ENCODE measurements around the gene PYGO2. TPM values are rescaled to one million over a fixed set of nuclear protein-coding genes. Genes with fewer than 3 reads are reported as not detected.

PYGO2 gene
- total RNA-seq, 1 donor from 2014 or later = 7.4 TPM

GRCh38 chr1:155000726-155001424, 39.3 kb upstream of the PYGO2 start:
- Histone ChIP-seq H3K4me3 (ENCODE audit: low read depth, low read length) (peak overlapping the region; percentile 96), H3K36me3 (ENCODE audit: control insufficient read depth, insufficient read depth, low read length) (peaks cover 8% of the 10 kb centered on the region), H3K27me3 (ENCODE audit: control insufficient read depth, insufficient read depth, low read length) (no peaks in the 10 kb centered on the region)
- DNase-seq (ENCODE audit: low read depth) = peak; percentile 80
- TF ChIP-seq CTCF (IDR thresholded peaks at IDR 0.05; ENCODE audit: insufficient read depth, low read length, severe bottlenecking) = peak; percentile 10
- no peak for FAIRE-seq

DNA sequence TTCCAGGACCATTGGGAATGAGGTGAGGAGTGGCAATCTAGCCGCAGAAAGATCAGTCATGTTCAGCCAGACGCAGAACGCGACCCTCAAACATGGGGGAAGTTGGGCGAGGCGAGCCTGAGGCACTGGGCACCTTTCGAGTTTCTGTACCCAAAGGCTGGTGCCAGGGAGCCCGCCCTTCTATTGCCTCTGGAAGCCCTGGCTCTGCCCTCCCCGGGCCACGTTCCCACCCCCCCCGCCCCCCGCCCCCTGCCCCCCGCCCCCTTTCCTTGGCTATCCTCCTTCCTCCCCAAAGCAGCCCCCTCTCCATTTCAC, 38.8 kb upstream of the PYGO2 start:
- Histone ChIP-seq H3K4me3 (ENCODE audit: low read depth, low read length) (peak overlapping the region; percentile 96), H3K27me3 (ENCODE audit: control insufficient read depth, insufficient read depth, low read length) (no peaks in the 10 kb centered on the region), H3K36me3 (ENCODE audit: control insufficient read depth, insufficient read depth, low read length) (peaks cover 6% of the 10 kb centered on the region)
- FAIRE-seq (no peak), DNase-seq (ENCODE audit: low read depth) (no peak)
- TF ChIP-seq CTCF (IDR thresholded peaks at IDR 0.05; ENCODE audit: insufficient read depth, low read length, severe bottlenecking) = no peak

GRCh38 chr1:154999571-155000410, 38.2 kb upstream of the PYGO2 start:
- no peak for DNase-seq (ENCODE audit: low read depth)
- no peak for FAIRE-seq
- no peak for TF ChIP-seq CTCF (IDR thresholded peaks at IDR 0.05; ENCODE audit: insufficient read depth, low read length, severe bottlenecking)
- Histone ChIP-seq H3K36me3 (ENCODE audit: control insufficient read depth, insufficient read depth, low read length) (peaks cover 5% of the 10 kb centered on the region), H3K27me3 (ENCODE audit: control insufficient read depth, insufficient read depth, low read length) (no peaks in the 10 kb centered on the region), H3K4me3 (ENCODE audit: low read depth, low read length) (peak overlapping the region; percentile 96)

- peaks cover 3% of the 10 kb centered on the region for H3K36me3 ChIP-seq (ENCODE audit: control insufficient read depth, insufficient read depth, low read length)
- DNase-seq (ENCODE audit: low read depth) (peak; percentile 43), FAIRE-seq (no peak)
- TF ChIP-seq CTCF (IDR thresholded peaks at IDR 0.05; ENCODE audit: insufficient read depth, low read length, severe bottlenecking) = peak; percentile 91
- no peak overlapping the region for H3K4me3 ChIP-seq (ENCODE audit: low read depth, low read length)
- H3K27me3 ChIP-seq (ENCODE audit: control insufficient read depth, insufficient read depth, low read length) = no peaks in the 10 kb centered on the region
Measured at GRCh38 chr1:154998818-154999570, 37.4 kb upstream of the PYGO2 start.

- Histone ChIP-seq H3K27me3 (ENCODE audit: control insufficient read depth, insufficient read depth, low read length) (no peaks in the 10 kb centered on the region), H3K36me3 (ENCODE audit: control insufficient read depth, insufficient read depth, low read length) (no peaks in the 10 kb centered on the region), H3K4me3 (ENCODE audit: low read depth, low read length) (no peak overlapping the region)
- no peak for TF ChIP-seq CTCF (IDR thresholded peaks at IDR 0.05; ENCODE audit: insufficient read depth, low read length, severe bottlenecking)
- DNase-seq (ENCODE audit: low read depth) = no peak
- no peak for FAIRE-seq
Measured at GRCh38 chr1:154998201-154998780, 36.7 kb upstream of the PYGO2 start.
